Measurements from ENCODE around the gene CAPNS2. TPM values are rescaled to one million over a fixed set of nuclear protein-coding genes. Genes with fewer than 3 reads are reported as not detected.
"Not testable (repeated sequence)": the region's sequence is repeated elsewhere in the genome, so short reads cannot be mapped to it uniquely, and the experiment has no call there.

Gene CAPNS2
- total RNA-seq, 3 donors from 2014 or later, result not detected

- DNase-seq, result no peak
- no peaks in the 10 kb centered on the region for H3K36me3 Mint-ChIP-seq (ENCODE audit: insufficient read depth)
- H3K4me3 Mint-ChIP-seq, result no peak overlapping the region
- no peak for ATAC-seq
- no peaks in the 10 kb centered on the region for H3K4me1 Mint-ChIP-seq (ENCODE audit: low read depth)
- H3K9me3 Mint-ChIP-seq, result no peaks in the 10 kb centered on the region
- H3K27me3 Mint-ChIP-seq (ENCODE audit: low read depth), result no peaks in the 10 kb centered on the region
Measured at GRCh38 chr16:55576384-55576783, 9.9 kb downstream of the CAPNS2 start.

GRCh38 chr16:55577887-55578286 lies 11.4 kb downstream of the CAPNS2 start:
- H3K27me3 Mint-ChIP-seq (ENCODE audit: low read depth), result no peaks in the 10 kb centered on the region
- no peaks in the 10 kb centered on the region for H3K4me1 Mint-ChIP-seq (ENCODE audit: low read depth)
- no peak for DNase-seq
- ATAC-seq, result no peak
- H3K9me3 Mint-ChIP-seq, result no peaks in the 10 kb centered on the region
- H3K4me3 Mint-ChIP-seq, result no peak overlapping the region
- H3K36me3 Mint-ChIP-seq (ENCODE audit: insufficient read depth), result no peaks in the 10 kb centered on the region

- no peaks in the 10 kb centered on the region for H3K36me3 Mint-ChIP-seq (ENCODE audit: insufficient read depth)
- ATAC-seq (no peak), DNase-seq (no peak)
- H3K4me1 Mint-ChIP-seq (ENCODE audit: low read depth), result no peaks in the 10 kb centered on the region
- H3K27me3 Mint-ChIP-seq (ENCODE audit: low read depth), result no peaks in the 10 kb centered on the region
- H3K4me3 Mint-ChIP-seq, result no peak overlapping the region
- no peaks in the 10 kb centered on the region for H3K9me3 Mint-ChIP-seq
Measured at GRCh38 chr16:55585631-55586030, 19.1 kb downstream of the CAPNS2 start.

- ATAC-seq, result no peak
- H3K36me3 Mint-ChIP-seq (ENCODE audit: insufficient read depth), result no peaks in the 10 kb centered on the region
- H3K4me3 Mint-ChIP-seq, result no peak overlapping the region
- no peaks in the 10 kb centered on the region for H3K9me3 Mint-ChIP-seq
- DNase-seq, result no peak
- no peaks in the 10 kb centered on the region for H3K27me3 Mint-ChIP-seq (ENCODE audit: low read depth)
- H3K4me1 Mint-ChIP-seq (ENCODE audit: low read depth), result no peaks in the 10 kb centered on the region
Measured at GRCh38 chr16:55588799-55589198, 22.3 kb downstream of the CAPNS2 start.

GRCh38 chr16:55592306-55592705 lies 25.8 kb downstream of the CAPNS2 start:
- Mint-ChIP-seq H3K4me3 (no peak overlapping the region), H3K36me3 (ENCODE audit: insufficient read depth) (no peaks in the 10 kb centered on the region), H3K27me3 (ENCODE audit: low read depth) (peaks cover 13% of the 10 kb centered on the region), H3K4me1 (ENCODE audit: low read depth) (no peaks in the 10 kb centered on the region), H3K9me3 (no peaks in the 10 kb centered on the region)
- DNase-seq (no peak), ATAC-seq (no peak)

- DNase-seq, result no peak
- no peak for ATAC-seq
- Mint-ChIP-seq H3K36me3 (ENCODE audit: insufficient read depth) (no peaks in the 10 kb centered on the region), H3K9me3 (no peaks in the 10 kb centered on the region), H3K4me1 (ENCODE audit: low read depth) (no peaks in the 10 kb centered on the region), H3K27me3 (ENCODE audit: low read depth) (peaks cover 13% of the 10 kb centered on the region), H3K4me3 (no peak overlapping the region)
Measured at GRCh38 chr16:55597928-55598327, 31.4 kb downstream of the CAPNS2 start.

GRCh38 chr16:55605754-55606336 lies 39.4 kb downstream of the CAPNS2 start:
- no peak overlapping the region for H3K4me3 Mint-ChIP-seq
- ATAC-seq (no peak), DNase-seq (no peak)
- no peaks in the 10 kb centered on the region for H3K9me3 Mint-ChIP-seq
- H3K36me3 Mint-ChIP-seq (ENCODE audit: insufficient read depth), result no peaks in the 10 kb centered on the region
- no peaks in the 10 kb centered on the region for H3K4me1 Mint-ChIP-seq (ENCODE audit: low read depth)
- peaks cover 2% of the 10 kb centered on the region for H3K27me3 Mint-ChIP-seq (ENCODE audit: low read depth)

- DNase-seq (no peak), ATAC-seq (no peak)
- peaks cover 10% of the 10 kb centered on the region for H3K27me3 Mint-ChIP-seq (ENCODE audit: low read depth)
- no peaks in the 10 kb centered on the region for H3K4me1 Mint-ChIP-seq (ENCODE audit: low read depth)
- H3K4me3 Mint-ChIP-seq, result no peak overlapping the region
- peaks cover 5% of the 10 kb centered on the region for H3K9me3 Mint-ChIP-seq
- no peaks in the 10 kb centered on the region for H3K36me3 Mint-ChIP-seq (ENCODE audit: insufficient read depth)
Measured at GRCh38 chr16:55613613-55614335, 47.3 kb downstream of the CAPNS2 start.

- Mint-ChIP-seq H3K4me3 (no peak overlapping the region), H3K27me3 (ENCODE audit: low read depth) (peaks cover 10% of the 10 kb centered on the region)
Measured at GRCh38 chr16:55615071-55615470, 48.6 kb downstream of the CAPNS2 start.

GRCh38 chr16:55615670-55616069 lies 49.2 kb downstream of the CAPNS2 start:
- ATAC-seq; H3K4me1 Mint-ChIP-seq (ENCODE audit: low read depth); H3K9me3 Mint-ChIP-seq; H3K36me3 Mint-ChIP-seq (ENCODE audit: insufficient read depth); H3K27me3 Mint-ChIP-seq (ENCODE audit: low read depth); DNase-seq; H3K4me3 Mint-ChIP-seq: not testable (repeated sequence)

More at GRCh38 chr16:55615071-55615470, 48.6 kb downstream of the CAPNS2 start:
- no peak for DNase-seq
- ATAC-seq, result no peak
- H3K9me3 Mint-ChIP-seq, result peaks cover 5% of the 10 kb centered on the region
- no peaks in the 10 kb centered on the region for H3K36me3 Mint-ChIP-seq (ENCODE audit: insufficient read depth)
- H3K4me1 Mint-ChIP-seq (ENCODE audit: low read depth), result no peaks in the 10 kb centered on the region

Other genes starting within 250 kb of the CAPNS2 start
- gene IRX6, start 242.5 kb upstream of the CAPNS2 start, total RNA-seq, result not detected
- under 1 TPM; 0.63 to 0.94 (median 0.87) TPM for gene MMP2, start 87.5 kb upstream of the CAPNS2 start, total RNA-seq
- gene LPCAT2, start 57.6 kb upstream of the CAPNS2 start, total RNA-seq, result 1 to 10 TPM in 1 of 3 donors, under 1 TPM in 2; 0.18 to 1.5 (median 0.79) TPM
- not detected for gene SLC6A2, start 89.3 kb downstream of the CAPNS2 start, total RNA-seq